Skeletal muscle satellite cell (primary cell): ENCODE measurements around the gene POLR3E.

Experiments
- H3K27me3 ChIP-seq: 2 replicates; pipeline ENCODE4 v1.7.0; 2013; ENCODE audit warnings: low read length; ENCODE audit not compliant: control insufficient read depth, insufficient read depth
- H3K36me3 ChIP-seq: 2 replicates; pipeline ENCODE4 v1.7.0; 2013; ENCODE audit warnings: mild to moderate bottlenecking, control low read depth, low read length; ENCODE audit not compliant: insufficient read depth
- H3K4me1 ChIP-seq: 2 replicates; pipeline ENCODE4 v1.7.0; 2013; ENCODE audit warnings: low read length; ENCODE audit not compliant: control insufficient read depth, insufficient read depth
- H3K4me2 ChIP-seq: 2 replicates; pipeline ENCODE4 v1.7.0; 2013; ENCODE audit warnings: mild to moderate bottlenecking, low read length
- H3K4me3 ChIP-seq: 2 replicates; pipeline ENCODE4 v1.7.0; 2013; ENCODE audit warnings: low read length
- H3K9ac ChIP-seq: 2 replicates; pipeline ENCODE4 v1.7.0; 2013; ENCODE audit warnings: mild to moderate bottlenecking, low read depth, low read length, moderate library complexity
- H3K9me3 ChIP-seq: replicated peaks from 2 replicates; pipeline ENCODE4 v1.7.0; 2013; ENCODE audit warnings: mild to moderate bottlenecking, control low read depth, low read length

POLR3E gene

GRCh38 chr16:22327446-22327775 is 30.2 kb downstream of the POLR3E start:
- no peaks in the 10 kb centered on the region for H3K4me1 ChIP-seq
- no peaks in the 10 kb centered on the region for H3K27me3 ChIP-seq
- H3K9me3 ChIP-seq: no peaks in the 10 kb centered on the region
- H3K4me2 ChIP-seq: no peak overlapping the region
- no peak overlapping the region for H3K4me3 ChIP-seq
- peaks cover 71% of the 10 kb centered on the region for H3K36me3 ChIP-seq
- no peak overlapping the region for H3K9ac ChIP-seq

- H3K27me3 ChIP-seq: no peaks in the 10 kb centered on the region
- H3K9me3 ChIP-seq: no peaks in the 10 kb centered on the region
- no peak overlapping the region for H3K4me3 ChIP-seq
- H3K9ac ChIP-seq: no peak overlapping the region
- peaks cover 70% of the 10 kb centered on the region for H3K36me3 ChIP-seq
- H3K4me2 ChIP-seq: no peak overlapping the region
- H3K4me1 ChIP-seq: no peaks in the 10 kb centered on the region
Observed at GRCh38 chr16:22328081-22328725, 31.0 kb downstream of the POLR3E start.

GRCh38 chr16:22329199-22329695 is 32.0 kb downstream of the POLR3E start:
- no peak overlapping the region for H3K4me3 ChIP-seq
- H3K36me3 ChIP-seq: peaks cover 78% of the 10 kb centered on the region
- no peaks in the 10 kb centered on the region for H3K9me3 ChIP-seq

GRCh38 chr16:22330326-22330725 is 33.1 kb downstream of the POLR3E start:
- no peak overlapping the region for H3K4me3 ChIP-seq
- no peak overlapping the region for H3K4me2 ChIP-seq
- H3K36me3 ChIP-seq: peaks cover 73% of the 10 kb centered on the region

More at GRCh38 chr16:22329199-22329695, 32.0 kb downstream of the POLR3E start:
- Histone ChIP-seq H3K9ac (no peak overlapping the region), H3K4me1 (no peaks in the 10 kb centered on the region), H3K27me3 (no peaks in the 10 kb centered on the region), H3K4me2 (no peak overlapping the region)

GRCh38 chr16:22333457-22333994 is 36.3 kb downstream of the POLR3E start:
- Histone ChIP-seq H3K4me2 (no peak overlapping the region), H3K27me3 (no peaks in the 10 kb centered on the region), H3K4me3 (no peak overlapping the region), H3K9me3 (no peaks in the 10 kb centered on the region), H3K4me1 (no peaks in the 10 kb centered on the region), H3K9ac (no peak overlapping the region), H3K36me3 (peaks cover 72% of the 10 kb centered on the region)

More at GRCh38 chr16:22330326-22330725, 33.1 kb downstream of the POLR3E start:
- H3K9me3 ChIP-seq: no peaks in the 10 kb centered on the region
- no peak overlapping the region for H3K9ac ChIP-seq
- H3K4me1 ChIP-seq: no peaks in the 10 kb centered on the region
- no peaks in the 10 kb centered on the region for H3K27me3 ChIP-seq

GRCh38 chr16:22335668-22336246 is 38.5 kb downstream of the POLR3E start:
- no peak overlapping the region for H3K4me3 ChIP-seq
- H3K36me3 ChIP-seq: peaks cover 61% of the 10 kb centered on the region
- no peaks in the 10 kb centered on the region for H3K27me3 ChIP-seq
- H3K4me1 ChIP-seq: no peaks in the 10 kb centered on the region
- no peak overlapping the region for H3K9ac ChIP-seq
- no peaks in the 10 kb centered on the region for H3K9me3 ChIP-seq
- H3K4me2 ChIP-seq: no peak overlapping the region

- Histone ChIP-seq H3K4me1 (no peaks in the 10 kb centered on the region), H3K4me2 (no peak overlapping the region), H3K9ac (no peak overlapping the region), H3K36me3 (peaks cover 66% of the 10 kb centered on the region), H3K4me3 (no peak overlapping the region), H3K27me3 (no peaks in the 10 kb centered on the region), H3K9me3 (no peaks in the 10 kb centered on the region)
Observed at GRCh38 chr16:22336581-22336980, 39.4 kb downstream of the POLR3E start.

- Histone ChIP-seq H3K27me3 (no peaks in the 10 kb centered on the region), H3K9me3 (no peaks in the 10 kb centered on the region), H3K9ac (no peak overlapping the region), H3K4me1 (no peaks in the 10 kb centered on the region), H3K4me3 (no peak overlapping the region), H3K4me2 (no peak overlapping the region), H3K36me3 (peaks cover 61% of the 10 kb centered on the region)
Observed at GRCh38 chr16:22337045-22337444, 39.8 kb downstream of the POLR3E start.

- Histone ChIP-seq H3K4me2 (no peak overlapping the region), H3K4me3 (no peak overlapping the region), H3K4me1 (no peaks in the 10 kb centered on the region), H3K36me3 (peaks cover 58% of the 10 kb centered on the region), H3K9me3 (no peaks in the 10 kb centered on the region), H3K9ac (no peak overlapping the region), H3K27me3 (no peaks in the 10 kb centered on the region)
Observed at GRCh38 chr16:22337849-22338635, 40.8 kb downstream of the POLR3E start.

- no peak overlapping the region for H3K4me2 ChIP-seq
- no peak overlapping the region for H3K9ac ChIP-seq
- H3K36me3 ChIP-seq: peaks cover 52% of the 10 kb centered on the region
- no peaks in the 10 kb centered on the region for H3K9me3 ChIP-seq
- no peaks in the 10 kb centered on the region for H3K4me1 ChIP-seq
- no peaks in the 10 kb centered on the region for H3K27me3 ChIP-seq
- no peak overlapping the region for H3K4me3 ChIP-seq
Observed at GRCh38 chr16:22340945-22341344, 43.7 kb downstream of the POLR3E start.

GRCh38 chr16:22342082-22342481 is 44.9 kb downstream of the POLR3E start:
- H3K27me3 ChIP-seq: no peaks in the 10 kb centered on the region
- no peak overlapping the region for H3K9ac ChIP-seq
- no peaks in the 10 kb centered on the region for H3K9me3 ChIP-seq
- no peak overlapping the region for H3K4me3 ChIP-seq
- peaks cover 52% of the 10 kb centered on the region for H3K36me3 ChIP-seq
- H3K4me1 ChIP-seq: no peaks in the 10 kb centered on the region
- H3K4me2 ChIP-seq: no peak overlapping the region
